ENCODE results near the gene LGALS7B. TPM values are rescaled to one million over a fixed set of nuclear protein-coding genes. Genes with fewer than 3 reads are reported as not detected.
"Not testable (repeated sequence)": the region's sequence is repeated elsewhere in the genome, so short reads cannot be mapped to it uniquely, and the experiment has no call there.

LGALS7B gene
- total RNA-seq, 1 donor from 2014 or later = not detected

DNA sequence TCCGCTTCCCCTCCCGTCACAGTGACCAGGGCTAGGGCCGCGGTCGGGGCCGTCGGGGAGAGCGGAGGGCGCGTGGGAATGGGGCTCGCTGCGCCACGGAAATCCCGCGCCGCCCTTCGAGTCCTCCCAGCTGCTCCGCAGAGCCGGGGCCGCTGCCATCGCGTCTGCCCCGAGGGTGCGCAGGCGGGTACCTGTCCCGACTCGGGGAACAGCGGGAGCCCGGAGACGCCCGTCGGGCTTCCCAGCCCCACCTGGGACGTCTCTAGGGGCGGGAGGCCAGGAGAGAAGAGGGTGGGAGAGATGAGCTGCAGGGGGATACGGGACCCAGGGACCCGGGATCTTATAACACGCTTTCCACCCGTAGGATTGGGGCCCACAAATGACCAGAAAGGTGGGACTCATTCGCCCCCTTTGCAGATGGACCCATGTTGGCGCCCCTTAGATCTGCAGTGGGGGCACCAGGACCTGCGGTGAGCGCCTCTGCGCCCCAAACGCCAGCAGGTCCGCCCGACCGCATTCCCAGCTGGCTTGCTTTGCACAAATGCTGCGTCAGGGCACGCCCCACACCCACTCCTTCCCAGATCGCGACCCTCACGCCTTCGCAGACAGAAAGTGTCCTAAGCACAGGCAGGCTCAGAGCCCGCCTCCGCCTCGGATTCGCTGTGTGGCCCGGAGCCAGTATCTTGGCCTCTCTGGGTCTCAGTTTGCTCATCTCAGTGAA lies 18.6 kb upstream of the LGALS7B start:
- not testable (repeated sequence) for DNase-seq (ENCODE audit: low read depth in 2 of 2)

DNA sequence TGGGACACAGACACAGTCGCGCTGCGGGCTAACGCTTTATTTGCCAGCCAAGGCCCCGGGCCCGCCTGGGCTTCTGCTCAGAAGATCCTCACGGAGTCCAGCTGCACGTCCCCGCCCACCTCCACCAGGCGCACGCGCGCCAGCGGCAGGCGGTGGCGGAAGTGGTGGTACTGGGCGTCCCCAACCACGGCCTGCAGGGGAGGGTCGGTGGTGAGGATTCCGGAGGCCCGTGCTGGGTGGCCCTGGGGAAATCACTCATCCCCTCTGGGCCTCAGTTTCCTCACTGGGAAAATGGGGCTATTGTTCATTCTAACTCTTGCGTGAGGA lies 18.1 kb upstream of the LGALS7B start:
- not testable (repeated sequence) for DNase-seq (ENCODE audit: low read depth in 2 of 2)

DNA sequence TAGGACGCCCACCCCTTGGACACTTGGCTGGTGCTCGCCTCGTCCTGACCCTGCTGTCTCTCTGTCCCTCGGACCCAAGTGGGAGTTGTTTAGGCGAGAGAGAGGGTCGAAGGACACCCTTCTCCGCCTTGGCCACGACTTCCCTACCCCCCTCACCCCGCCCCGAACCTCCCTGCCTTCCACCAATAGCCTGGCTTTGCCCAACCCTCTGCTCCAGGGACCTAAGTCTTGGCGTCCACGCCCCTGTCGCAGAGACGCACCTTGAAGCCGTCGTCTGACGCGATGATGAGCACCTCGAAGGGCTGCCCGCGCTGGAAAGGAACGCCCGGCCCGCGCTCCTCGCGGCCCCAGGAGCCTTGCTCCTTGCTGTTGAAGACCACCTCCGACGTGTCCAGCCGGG lies 17.4 kb upstream of the LGALS7B start:
- DNase-seq (ENCODE audit: low read depth in 2 of 2) = not testable (repeated sequence)

DNA sequence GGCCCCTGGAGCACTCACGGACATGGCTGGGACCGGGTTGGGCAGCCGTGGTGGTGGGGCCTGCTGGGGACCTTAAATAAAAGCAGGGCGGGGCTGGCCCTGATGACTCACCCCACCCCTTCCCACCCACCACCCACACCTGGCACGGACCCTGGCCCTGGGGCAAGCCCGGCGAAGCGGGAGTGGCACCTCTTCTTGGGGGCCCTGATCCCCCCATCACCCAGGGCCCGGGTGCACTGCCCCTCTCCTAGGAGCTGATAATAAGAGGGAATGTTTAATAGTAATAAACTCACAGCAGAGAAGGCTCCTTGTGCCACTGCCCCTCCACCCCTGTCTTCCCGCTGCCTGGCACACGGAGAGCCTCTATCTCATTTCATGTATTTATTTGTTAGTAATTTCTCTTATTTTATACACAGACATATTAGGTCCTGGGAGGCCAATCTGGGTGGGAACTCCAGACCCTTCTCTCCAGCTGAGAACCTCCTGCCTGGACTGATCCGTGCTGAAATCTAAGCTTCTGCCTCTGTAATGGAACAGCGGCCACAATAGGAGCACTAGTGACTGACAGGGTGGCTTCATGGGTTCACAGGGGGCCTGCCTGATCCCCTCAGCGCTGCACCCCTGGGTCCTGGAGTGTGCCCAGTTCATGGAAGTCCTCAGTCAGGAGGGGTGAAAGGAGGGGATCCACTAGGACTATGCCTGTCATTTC lies 15.4 kb upstream of the LGALS7B start, which contains the start of gene LGALS7:
Gene LGALS7, minus strand, starts transcription at position 49 of the 709 bp plus-strand sequence. Its CDS starts 25 bp downstream, at position 24.
- DNase-seq (ENCODE audit: low read depth in 2 of 2) = no peak

DNA sequence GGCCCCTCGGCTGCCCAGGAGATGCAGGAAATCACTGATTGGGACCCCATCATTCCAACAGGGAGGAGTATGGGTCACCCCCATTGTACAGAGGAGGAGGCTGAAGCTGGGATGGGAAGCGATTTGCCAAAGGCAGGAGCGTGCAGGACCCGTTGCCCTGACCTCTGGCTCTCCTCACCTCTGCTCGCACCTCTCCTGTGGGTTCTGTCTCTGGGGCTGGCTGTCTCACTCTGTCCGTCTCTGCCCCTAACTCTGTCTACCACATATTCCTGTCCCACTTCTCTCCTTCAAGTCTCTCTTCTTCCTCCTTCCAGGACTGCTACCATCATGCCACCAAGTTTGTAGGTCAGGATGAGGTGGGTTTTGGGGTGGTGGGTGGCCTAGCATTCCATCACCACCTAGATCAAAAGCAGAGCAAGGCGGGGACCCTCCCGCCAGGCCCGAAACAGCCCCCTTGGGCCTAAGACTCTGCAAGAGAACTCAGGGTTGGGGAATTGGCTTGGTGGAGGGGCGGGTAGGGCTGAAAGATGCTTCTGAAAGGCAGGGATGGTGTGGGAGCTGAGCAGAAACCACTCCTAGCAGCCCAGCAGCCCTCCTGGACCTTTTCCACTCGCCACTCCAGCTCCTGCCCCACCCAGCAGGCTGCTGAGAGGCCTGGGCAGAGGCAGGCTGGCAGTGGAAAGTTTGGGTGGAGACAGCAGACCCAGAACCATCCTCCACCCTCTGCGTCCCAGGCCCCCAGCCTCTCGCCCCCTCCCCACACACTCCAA lies 14.6 kb upstream of the LGALS7B start:
- no peak for DNase-seq (ENCODE audit: low read depth in 2 of 2)

DNA sequence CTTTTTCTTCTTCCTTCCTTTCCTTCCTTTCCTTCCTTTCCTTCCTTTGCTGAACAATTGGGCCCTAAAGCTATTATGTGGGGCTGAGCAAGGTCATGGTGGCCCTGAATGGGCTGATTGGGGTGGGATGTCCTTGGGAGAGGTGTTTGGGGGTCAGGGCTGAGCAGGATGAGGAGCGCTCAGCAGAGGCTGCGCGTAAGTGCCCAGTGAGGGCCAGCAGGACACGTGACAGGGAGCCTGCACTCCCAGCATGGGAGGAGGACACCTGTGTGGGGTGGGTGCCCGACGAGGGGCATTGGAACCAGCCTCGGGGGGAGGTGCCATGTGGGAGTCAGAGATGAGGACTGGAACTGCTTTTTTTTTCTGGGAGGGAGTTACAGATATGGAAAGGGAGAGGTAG lies 10.3 kb upstream of the LGALS7B start:
- no peak for DNase-seq (ENCODE audit: low read depth in 2 of 2)

DNA sequence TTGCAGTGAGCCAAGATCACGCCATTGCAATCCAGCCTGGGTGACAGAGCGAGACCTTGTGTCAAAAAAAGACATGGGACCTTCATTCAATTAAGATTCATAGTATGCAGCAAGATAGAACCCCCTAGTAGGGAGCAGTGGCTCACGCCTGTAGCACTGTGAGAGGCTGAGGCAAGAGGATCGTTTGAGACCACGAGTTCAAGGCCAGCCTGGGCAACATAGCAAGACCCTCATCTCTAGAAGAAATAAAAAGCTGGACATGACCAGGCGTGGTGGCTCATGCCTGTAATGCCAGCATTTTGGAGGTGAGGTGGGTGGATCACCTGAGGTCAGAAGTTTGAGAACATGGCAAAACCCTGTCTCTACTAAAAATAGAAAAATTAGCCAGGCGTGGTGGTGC lies 8.6 kb upstream of the LGALS7B start:
- DNase-seq (ENCODE audit: low read depth in 2 of 2) = no peak

DNA sequence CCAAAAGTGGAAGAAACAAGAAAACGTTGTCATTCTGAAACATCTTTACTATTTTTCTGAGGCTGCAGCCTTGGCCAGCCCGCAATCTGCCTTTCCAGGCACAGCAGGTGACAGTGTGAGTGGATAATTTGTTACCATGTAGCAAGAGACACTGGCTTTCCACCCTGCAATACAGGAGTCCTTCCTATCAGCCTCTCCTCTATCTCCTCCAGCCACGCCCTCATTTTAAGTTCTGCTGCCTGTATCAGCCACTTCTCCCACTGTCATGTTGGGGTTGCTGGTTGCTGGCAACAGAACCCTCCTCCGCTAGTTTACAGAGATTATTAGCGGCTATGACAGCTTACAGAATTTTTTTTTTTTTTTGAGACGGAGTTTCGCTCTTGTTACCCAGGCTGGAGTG lies 7.9 kb upstream of the LGALS7B start:
- no peak for DNase-seq (ENCODE audit: low read depth in 2 of 2)

DNA sequence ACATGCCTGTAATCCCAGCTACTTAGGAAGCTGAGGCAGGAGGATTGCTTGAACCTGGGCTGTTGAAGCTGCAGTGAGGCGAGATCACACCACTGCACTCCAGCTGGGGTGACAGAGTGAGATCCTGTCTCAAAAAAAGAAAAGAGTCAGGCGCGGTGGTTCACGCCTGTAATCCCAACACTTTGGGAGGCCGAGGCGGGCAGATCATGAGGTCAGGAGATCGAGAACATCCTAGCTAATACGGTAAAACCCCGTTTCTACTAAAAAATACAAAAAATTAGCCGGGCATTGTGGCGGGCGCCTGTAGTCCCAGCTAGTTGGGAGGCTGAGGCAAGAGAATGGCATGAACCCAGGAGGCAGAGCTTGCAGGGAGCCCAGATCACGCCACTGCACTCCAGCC lies 6.8 kb upstream of the LGALS7B start:
- DNase-seq (ENCODE audit: low read depth in 2 of 2) = not testable (repeated sequence)

DNA sequence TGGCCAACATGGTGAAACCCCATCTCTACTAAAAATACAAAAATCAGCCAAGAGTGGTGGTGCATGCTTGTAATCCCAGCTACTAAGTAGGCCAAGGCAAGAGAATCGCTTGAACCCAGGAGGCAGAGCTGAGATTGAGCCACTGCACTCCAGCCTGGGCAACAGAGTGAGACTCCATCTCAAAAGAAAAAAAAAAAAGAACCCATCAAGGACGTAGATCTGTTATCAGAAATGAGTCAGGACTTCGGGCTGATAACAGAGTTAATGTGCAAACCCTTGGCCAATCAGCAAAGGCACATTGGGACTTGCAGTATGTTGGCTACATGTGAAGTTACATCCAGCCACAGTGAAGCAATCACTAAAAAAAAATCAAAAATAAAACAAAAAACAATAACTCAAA lies 4.8 kb upstream of the LGALS7B start:
- no peak for DNase-seq (ENCODE audit: low read depth in 2 of 2)

DNA sequence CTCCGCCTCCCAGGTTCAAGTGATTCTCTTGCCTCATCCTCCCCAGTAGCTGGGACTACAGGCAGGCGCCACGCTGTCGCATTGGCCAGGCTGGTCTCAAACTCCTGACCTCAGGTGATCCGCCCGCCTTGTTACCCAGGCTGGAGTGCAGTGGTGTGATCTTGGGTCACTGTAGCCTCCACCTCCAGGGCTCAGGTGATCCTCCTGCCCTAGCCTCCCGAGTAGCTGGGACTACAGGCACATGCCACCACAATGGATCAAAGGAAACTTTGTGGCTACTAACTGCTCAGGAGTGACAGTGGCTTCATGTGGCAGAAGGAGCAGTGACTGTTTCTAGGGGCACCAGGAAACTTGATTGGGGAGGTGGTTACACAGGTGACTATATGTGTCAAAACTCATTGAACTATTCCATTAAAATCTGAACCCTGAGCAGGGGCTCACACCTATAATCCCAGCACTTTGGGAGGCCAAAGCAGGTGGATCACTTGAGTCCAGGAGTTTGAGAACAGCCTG lies 3.8 kb upstream of the LGALS7B start:
- DNase-seq (ENCODE audit: low read depth in 2 of 2) = no peak

DNA sequence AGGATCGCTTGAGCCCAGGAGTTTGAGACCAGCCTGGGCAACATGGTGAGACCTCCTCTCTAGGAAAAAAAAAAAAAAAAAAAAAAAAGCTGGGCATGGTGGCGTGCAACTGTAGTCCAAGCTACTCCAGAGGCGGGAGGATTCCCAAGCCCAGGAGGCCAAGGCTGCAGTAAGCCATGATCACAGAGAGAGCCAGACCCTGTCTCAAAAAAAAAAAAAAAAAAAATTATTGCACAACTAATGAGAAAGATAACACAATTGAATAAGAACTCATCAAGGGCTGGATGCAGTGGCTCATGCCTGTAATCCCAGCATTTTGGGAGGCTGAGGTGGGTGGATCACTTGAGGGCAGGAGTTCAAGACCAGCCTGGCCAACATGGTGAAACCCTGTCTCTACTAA lies 2.9 kb upstream of the LGALS7B start:
- DNase-seq (ENCODE audit: low read depth in 2 of 2) = not testable (repeated sequence)

DNA sequence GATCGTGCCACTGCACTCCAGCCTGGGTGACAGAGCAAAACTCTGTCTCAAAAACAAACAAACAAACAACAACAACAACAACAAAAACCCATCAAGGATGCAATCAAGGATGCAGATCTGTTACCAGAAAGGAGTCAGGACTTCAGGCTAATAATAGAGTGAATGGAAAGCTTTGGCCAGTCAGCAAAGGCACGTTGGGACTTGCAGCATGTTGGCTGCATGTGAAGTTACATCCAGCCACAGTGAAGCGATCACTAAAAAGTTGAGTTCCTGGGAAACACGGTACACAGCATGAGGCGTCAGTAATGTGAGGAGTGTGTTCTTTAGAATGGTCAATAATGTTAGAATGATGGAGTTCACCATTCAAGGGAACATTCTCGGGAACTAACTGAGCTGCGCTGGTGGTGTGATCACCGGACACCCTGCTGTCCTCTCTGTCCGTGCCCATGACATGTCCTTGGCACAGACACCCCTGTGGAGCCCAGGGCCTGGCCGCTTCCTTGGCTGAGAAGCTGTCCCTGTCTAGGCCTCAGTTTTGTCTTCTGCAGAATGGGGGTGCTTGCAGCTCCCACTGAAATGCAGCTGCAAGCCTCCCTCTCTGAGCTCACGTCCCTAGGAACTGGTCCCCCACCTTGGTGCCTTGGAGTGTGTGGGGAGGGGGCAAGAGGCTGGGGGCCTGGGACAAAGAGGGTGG lies 2.3 kb upstream of the LGALS7B start:
- no peak for DNase-seq (ENCODE audit: low read depth in 2 of 2)

DNA sequence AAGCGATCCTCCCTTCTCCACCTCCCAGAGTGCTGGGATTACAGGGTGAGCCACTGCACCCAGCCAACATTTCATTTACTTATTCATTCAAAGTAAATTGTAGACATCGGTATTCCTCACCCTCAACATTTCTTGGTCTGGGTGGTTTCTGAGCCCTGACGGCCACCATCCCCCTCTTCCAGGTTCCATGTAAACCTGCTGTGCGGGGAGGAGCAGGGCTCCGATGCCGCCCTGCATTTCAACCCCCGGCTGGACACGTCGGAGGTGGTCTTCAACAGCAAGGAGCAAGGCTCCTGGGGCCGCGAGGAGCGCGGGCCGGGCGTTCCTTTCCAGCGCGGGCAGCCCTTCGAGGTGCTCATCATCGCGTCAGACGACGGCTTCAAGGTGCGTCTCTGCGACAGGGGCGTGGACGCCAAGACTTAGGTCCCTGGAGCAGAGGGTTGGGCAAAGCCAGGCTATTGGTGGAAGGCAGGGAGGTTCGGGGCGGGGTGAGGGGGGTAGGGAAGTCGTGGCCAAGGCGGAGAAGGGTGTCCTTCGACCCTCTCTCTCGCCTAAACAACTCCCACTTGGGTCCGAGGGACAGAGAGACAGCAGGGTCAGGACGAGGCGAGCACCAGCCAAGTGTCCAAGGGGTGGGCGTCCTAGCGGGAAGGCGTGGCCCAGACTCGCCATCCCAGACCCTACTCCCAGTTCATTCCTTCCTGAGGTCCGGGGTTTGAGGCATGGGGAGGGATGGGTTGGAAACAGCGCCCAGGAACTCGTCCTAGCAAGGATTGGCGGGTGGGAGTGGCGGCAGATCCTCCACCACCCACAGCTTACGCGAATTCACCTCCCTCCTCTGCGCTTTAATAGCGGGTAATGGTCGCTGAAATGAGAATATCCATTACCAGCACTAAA lies 1.8 kb downstream of the LGALS7B start:
- DNase-seq (ENCODE audit: low read depth in 2 of 2) = not testable (repeated sequence)

DNA sequence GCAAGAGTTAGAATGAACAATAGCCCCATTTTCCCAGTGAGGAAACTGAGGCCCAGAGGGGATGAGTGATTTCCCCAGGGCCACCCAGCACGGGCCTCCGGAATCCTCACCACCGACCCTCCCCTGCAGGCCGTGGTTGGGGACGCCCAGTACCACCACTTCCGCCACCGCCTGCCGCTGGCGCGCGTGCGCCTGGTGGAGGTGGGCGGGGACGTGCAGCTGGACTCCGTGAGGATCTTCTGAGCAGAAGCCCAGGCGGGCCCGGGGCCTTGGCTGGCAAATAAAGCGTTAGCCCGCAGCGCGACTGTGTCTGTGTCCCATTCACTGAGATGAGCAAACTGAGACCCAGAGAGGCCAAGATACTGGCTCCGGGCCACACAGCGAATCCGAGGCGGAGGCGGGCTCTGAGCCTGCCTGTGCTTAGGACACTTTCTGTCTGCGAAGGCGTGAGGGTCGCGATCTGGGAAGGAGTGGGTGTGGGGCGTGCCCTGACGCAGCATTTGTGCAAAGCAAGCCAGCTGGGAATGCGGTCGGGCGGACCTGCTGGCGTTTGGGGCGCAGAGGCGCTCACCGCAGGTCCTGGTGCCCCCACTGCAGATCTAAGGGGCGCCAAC lies 2.6 kb downstream of the LGALS7B start:
- DNase-seq (ENCODE audit: low read depth in 2 of 2) = not testable (repeated sequence)

DNA sequence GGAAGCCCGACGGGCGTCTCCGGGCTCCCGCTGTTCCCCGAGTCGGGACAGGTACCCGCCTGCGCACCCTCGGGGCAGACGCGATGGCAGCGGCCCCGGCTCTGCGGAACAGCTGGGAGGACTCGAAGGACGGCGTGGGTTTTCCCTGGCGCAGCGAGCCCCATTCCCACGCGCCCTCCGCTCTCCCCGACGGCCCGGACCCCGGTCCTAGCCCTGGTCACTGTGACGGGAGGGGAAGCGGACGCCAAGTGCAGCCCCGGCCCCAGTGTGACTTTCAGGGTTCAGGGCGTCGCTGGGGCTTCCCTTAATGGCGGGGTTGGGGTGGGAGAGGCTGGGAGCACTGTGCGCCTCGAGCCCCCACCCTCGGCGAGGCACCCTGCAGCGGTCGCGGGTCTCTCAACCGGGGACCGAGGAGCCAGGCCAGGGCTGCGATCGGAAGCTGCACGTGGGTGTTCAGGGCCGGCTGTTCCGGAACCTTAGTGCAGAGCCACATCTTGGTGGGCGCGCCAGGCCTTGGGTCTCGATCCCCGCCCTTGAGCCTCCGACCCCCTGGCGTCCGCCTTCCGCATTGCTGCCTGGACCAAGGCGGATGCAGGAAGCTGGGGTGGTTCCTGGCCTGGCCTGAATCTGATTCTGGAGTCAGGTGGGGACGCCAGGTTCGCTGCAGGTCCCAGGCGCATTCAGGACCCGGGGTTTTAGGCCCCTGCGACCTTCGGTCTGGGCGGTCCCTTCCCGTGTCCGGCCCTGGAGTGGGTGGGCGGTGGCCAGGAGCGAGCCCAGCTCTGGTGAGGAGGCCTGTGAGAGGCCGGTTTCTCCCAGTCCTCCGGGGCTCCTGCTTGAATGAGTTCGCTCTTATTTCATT lies 3.5 kb downstream of the LGALS7B start:
- DNase-seq (ENCODE audit: low read depth in 2 of 2) = peak; percentile 30 to 48

DNA sequence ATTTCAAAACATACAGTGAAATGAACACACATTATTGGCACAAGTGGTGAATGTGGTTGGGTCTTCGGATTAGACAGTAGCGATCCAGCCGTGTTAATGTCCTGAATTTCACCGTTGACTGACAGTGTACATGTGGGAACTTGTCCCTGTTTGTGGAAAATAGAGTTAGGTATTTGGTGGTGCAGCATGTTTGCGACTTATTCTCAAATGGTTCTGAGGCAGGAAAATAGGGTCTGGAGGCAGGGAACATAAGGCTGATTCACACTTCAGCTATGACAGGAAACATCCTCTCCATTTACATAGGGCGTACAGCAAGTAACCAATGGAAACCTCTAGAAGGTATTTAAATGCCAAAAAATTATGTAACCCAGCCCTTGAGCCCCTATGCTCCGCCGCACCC lies 4.2 kb downstream of the LGALS7B start:
- DNase-seq (ENCODE audit: low read depth in 2 of 2) = peak; percentile 43 to 62

DNA sequence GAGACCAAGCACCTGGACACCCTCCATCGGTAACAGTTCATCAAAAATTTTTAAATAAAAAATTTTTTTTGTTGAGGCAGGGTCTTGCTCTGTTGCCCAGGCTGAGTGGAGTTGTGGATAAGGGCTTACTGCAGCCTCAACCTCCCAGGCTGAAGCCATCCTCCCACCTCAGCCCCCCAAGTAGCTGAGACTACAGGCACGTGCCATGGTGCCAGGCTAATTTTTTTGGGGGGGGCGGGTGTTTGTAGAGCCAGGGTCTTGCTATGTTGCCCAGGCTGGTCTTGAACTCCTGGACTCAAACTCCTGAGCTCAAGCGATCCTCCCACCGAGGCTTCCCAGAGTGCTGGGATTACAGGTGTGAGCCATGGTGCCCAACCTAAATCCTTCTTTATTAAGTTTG lies 4.7 kb downstream of the LGALS7B start:
- no peak for DNase-seq (ENCODE audit: low read depth in 2 of 2)

DNA sequence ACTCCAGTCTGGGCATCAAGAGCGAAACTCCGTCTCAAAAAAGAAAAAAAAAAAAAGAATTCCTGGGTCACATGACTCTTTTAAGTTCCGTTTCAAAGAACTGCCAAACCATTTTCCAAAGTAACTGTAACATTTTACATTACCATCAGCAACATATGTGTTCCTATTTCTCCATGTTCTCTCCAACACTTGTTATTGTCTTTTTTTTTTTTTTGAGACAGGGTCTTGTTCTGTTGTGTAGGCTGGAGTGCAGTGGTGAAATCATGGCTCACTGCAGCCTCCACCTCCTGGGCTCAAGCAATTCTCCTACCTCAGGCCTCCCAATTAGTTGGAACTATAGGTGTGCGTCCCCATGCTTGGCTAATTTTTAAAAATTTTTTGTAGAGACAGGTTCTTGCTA lies 6.5 kb downstream of the LGALS7B start:
- no peak for DNase-seq (ENCODE audit: low read depth in 2 of 2)
